Stomach (tissue), 4 donors: ENCODE measurements around the gene CLUH.

Experiments used
- CTCF ChIP-seq, 7 experiments: fragments of 450-650 bp in 4 of 7; fragments of 200-600 bp in 3 of 7; sonication (generic) in 3 of 7; IDR thresholded peaks; one replicate each; pipeline ENCODE4 v1.5.1; 2016 to 2019; ENCODE audit warnings: antibody characterized with exemption in 7 of 7, control low read depth in 2 of 7, mild to moderate bottlenecking in 1 of 7
- EP300 ChIP-seq: sonication (generic); formaldehyde crosslinking; IDR thresholded peaks from one replicate; pipeline ENCODE4 v1.6.1; 2017; ENCODE audit warnings: antibody characterized with exemption
- POLR2AphosphoS5 ChIP-seq, 3 donors: sonication (generic); formaldehyde crosslinking; IDR thresholded peaks; one replicate each; pipeline ENCODE4 v1.6.1; 2016; ENCODE audit warnings: antibody characterized with exemption in 3 of 3

- no peak for TF ChIP-seq EP300
- no peak for TF ChIP-seq CTCF (IDR thresholded peaks at IDR 0.05)
- TF ChIP-seq POLR2AphosphoS5 (IDR thresholded peaks at IDR 0.05) = no peak
These were observed 39.5 kb downstream of the CLUH start for GRCh38 chr17:2672026-2672425.
